GM19438 (cell line): ENCODE data around the gene PKNOX2.
A peak's percentile ranks its signal among the peaks of the same experiment; 100 is the strongest.

Source experiments
- ATAC-seq: cut with Tn5 transposase; IDR thresholded peaks from one replicate; pipeline ENCODE4 v1.9.1; 2021; ENCODE audit warnings: low read depth; ENCODE audit not compliant: unreplicated experiment

PKNOX2 gene

DNA sequence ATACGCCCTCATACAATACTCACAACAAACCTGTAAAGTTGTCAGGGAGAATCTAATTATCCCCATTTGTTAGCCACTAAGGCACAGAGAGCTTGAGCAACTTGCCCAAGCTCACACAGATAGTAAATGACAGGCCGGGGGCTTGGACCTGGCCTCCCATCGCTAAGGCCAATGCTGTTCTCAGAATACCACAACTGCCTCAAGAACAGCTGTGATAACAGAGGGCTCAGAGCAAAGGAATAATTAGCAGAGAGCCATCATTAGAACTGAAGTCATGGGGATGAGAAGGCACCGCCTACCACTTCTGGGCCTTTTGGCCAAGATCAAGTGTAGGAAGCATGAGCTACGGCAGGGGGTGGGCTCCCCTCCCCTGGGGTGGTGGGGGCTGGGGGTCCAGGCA is 232.9 kb downstream of the PKNOX2 start:
- ATAC-seq = no peak

DNA sequence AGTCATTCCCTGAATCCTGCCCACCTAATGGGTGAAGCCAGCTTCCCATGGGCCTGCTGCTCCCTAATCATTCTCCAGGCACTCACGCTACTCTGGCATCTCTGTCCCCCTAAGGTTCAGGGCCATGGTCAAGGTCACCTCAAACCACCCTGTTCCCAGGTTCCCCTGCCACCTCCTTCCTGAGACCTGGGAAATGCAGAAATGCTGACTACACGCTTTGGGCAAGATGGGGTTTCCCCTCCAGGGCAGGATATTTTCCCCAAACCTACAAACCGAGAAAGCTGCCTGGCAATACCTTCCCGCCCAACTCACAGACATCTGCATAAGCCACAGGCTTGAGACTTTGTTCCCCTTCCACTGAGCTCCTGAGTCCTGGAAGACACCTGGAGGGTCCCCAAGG is 233.9 kb downstream of the PKNOX2 start:
- no peak for ATAC-seq

DNA sequence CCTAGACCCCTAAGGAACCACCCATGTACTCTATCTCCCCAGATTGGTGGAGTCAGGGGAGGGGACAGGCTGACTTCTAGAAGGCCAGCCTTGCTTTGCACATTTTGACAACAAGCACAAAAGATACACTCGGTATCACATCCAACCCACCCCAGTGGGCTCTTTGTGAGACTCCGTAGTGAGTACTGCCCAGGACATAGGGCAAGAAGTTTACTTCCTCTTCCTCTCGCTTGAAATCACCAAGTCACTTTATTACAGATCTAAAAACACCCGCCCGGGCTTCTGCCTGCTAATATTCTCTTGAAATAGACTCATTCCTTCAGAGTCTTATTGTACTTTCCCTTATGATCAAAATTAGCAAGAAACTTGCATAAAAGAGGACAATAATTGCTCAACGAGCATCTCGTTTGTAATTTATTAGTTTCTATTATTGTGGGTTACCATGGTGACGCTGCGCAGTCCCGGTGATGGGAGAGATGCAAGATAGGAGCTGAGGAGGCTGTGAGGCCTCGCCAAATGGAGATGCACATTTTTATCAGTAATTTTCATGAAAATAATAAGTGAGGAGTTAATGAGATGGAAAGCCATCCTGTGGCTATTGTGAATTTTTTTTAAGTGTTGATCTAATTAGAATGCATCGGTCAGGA is 234.6 kb downstream of the PKNOX2 start:
- ATAC-seq = no peak

DNA sequence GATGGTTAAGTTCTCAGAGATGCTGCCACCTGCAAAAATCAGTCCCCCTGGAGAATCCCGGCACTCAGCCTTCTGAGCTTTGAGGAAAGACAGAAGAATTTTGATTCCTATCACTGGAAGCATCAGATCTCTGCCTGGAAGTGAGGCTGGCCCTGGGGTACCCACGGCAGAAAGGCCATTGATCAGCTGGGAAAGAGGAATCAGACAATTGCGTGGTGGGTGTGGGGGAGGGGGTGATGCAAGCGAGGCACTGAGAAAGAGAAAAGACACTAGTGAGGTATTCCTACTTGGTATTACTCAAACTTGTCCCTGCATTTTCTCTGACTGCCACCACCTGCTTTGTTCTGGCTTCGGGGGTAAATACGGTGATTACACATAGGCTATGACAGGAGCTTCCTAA is 235.4 kb downstream of the PKNOX2 start:
- ATAC-seq = no peak

DNA sequence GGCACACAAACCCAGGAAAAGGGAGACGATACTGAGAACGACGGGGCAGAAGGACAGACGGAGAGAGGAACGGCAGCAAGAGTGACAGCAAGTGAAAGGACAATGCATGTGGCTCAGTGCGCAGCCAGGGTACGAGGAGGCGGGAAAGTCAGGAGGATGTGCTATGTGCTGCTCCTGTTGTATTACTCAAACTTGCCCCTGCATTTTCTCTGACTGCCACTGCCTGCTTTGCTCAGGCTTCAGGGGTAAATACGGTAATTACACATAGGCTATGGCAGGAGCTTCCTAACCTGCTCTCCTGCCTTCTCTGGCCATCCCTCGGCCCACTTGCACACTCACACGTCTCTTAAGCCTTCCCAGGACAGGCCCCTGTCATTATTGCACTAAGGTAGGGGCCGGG is 236.7 kb downstream of the PKNOX2 start:
- ATAC-seq = no peak

DNA sequence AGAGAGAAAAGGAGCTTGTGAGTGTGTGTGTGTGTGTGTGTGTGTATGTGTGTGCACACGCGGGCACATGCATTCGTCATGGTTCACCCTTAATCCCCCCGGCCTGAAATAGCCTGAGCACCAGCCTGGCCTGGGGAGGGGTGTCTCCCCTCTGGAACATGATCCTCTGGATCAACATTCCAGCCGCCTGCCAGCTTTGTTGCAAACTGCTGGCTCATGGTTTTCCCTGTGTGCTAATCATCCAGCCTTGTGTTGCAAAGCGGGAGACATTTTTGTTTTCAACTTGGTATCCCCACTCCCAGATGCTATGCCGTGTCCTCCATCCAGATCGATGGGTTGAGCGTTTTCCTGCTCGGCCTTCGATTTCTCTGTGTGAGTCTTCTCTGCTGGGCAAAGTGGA is 237.2 kb downstream of the PKNOX2 start:
- no peak for ATAC-seq

DNA sequence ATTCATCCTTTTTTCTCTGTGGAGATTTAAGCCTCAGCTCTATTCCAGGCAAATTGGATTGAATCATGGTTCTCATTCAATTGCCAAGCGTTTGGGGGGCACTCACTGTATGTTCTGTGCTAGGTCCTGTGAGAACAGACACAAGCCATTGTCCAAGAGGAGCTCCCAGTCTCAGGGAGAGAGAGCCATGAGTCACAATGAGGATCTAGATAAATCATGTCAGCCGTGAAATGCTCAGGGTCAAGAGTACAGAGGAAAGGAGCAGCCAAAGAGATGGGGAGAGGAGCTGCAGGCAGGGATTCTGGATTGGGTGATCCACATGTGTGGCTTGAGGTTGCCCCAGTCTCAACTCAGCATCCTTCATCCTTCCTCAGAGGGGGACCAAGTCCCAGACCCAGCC is 237.9 kb downstream of the PKNOX2 start:
- no peak for ATAC-seq

DNA sequence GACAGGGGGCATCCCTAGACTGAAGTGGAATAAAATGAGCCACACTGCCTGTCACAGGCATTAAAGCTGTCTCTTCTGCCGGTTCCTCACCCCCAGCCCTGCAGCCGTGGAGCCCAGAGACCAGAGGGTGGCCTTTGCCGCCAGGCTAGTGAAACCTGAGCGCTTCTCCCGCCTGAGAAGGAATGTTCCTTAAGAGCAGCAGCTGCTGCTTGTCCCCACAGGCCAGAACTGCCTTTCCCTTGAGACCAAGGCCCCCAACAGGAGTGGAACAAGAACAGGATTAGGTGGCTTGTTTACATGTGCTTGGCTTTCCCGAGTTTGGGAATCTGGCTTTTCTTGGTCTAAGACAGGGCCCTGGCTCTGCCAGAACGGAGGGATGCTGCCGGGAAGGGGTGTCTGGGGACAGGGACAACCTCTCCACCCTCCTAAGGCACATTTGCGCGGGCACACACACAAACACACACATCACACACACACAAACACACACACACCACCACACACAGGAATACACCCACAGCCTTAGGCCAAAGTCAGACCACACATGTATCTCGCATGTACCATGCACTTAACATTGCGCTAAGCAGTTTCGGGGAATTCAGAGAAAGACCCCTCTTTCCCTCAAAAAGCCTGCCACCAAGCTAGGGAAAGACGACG is 239.7 kb downstream of the PKNOX2 start:
- ATAC-seq = no peak

DNA sequence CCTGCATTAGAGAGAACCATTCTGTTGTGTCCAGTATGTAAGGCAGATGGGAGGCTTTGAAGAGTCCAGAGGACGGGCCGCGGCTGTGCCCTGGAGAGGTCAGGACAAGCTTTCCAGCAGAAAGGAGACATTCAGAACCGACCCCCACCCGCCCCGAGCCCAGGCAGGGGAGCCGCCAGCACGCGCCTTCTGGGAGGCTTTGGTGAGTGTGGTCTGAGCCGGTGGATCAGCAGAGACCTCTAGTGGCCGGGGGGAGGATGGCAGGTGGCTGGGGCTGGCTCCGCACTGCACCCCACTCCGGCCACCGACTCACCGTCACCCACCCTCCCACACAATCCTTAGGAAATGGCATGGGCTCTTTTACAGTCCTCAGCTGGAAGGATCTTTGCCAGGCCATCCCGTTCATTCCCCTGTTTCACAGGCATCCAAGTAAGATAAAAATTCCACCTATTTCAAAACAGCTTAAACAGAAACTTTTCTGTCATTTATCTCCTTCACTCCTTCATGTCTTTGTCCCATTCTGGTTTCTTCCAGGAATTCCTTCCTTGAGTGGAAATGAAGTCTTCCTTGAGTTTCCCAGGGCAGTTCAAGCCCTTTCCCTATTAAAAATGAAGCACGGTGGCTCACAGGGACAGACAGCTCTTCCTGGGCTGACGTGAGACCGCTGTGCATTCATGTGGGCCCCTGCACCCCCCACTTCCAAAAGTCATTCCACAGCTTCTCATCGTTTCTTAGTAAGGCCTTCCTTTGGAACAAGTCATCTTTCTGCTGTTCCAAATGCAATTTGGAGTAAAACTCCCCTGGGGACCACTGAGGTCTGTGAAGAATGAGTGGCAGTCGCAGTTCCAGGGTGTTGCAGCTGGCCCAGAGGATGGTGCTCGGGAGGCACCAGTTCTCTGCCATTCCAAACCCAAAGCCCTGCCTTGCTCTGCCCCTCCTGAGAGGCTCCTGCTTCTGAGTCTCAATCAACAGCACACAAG is 240.6 kb downstream of the PKNOX2 start:
- ATAC-seq = no peak

DNA sequence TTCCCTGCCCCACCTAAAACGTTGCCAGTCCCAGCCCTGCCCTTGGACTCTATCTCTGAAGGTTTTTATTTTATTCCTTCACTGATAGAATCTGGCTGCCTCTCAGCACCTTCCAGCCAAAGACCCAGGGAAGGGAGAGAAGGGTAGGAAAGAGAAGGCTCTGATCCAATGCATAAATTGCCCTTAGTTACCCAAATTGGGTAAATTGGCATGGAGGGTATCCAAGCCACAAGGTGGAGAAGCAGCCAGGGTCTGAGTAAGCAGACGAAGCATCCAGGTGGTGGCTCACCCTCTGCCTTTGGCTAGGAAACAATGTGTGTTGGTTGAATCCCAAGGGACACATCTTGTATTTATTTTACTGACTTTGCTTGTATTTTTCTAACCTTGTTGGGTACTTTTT is 242.5 kb downstream of the PKNOX2 start:
- ATAC-seq = no peak

DNA sequence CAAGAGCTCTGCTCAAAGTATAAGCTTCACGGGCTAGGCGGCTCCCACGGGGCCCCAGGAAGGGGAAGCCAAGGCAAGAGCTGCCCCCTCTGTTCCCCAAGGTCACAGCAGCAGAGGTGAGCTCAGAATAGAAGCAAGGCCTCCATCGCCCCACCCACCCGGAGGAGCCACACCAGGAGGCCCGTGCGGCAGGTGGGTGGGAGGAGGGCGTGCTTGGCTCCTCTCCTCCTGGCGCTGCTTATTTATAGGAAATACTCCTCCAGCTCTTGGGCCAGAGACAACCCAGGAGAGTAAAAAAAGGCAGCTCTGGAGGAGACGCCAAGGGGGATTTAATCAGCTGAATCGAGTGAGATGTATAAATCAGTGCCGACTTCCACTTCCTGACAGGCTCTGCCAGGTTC is 243.8 kb downstream of the PKNOX2 start:
- no peak for ATAC-seq

DNA sequence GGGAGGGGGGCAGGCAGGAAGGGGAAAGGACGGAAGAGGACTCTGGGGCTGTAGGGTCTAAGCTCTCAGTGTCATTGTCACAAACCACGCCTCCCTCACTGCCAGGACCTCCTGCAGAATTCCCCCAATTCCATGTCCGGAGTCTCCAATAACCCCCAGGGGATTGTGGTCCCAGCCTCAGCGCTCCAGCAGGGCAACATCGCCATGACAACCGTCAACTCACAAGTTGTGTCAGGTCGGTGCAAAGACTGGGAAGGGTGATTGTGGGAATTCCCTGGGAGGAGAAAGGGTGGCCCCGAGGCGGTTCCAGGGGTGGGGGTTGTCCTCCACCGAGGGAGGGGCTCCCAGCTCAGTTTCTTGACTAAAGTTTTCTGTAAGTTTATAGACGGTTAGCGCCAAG is 245.5 kb downstream of the PKNOX2 start:
- ATAC-seq = no peak

DNA sequence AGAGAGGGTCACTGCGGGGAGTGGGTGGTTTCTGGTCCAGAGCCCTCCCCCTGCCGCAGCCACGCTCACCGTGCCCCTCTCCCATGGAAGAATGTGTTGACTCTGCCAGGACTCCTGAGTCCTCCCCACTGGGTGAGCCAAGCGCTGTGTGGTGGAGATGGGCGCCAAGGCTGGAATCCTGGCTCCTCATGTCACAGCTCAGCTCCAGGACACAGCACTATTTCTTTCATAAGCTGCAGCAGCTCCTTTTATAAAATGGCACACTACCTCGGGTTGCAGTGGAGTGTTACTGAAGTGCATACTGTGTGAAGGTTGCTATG is 247.6 kb downstream of the PKNOX2 start:
- ATAC-seq = no peak

DNA sequence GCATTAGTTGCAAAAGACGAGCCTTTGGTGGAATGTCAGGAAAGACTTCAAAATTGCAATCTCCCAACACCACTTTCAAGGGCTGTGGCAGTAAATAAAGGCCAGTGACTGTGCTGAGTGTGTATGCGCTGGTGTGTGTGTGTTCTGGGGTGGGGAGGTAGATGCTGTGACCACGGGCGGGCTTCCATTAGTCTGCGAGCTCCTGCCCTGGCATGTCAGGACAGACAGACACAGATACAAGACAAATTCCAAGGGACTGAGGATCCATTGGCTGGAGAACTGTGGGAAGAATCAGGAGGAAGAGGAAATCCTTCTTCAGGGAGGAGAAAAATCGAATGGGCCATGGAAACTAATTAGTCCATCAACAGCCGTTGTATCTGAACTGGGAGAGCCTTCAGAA is 248.0 kb downstream of the PKNOX2 start:
- no peak for ATAC-seq

DNA sequence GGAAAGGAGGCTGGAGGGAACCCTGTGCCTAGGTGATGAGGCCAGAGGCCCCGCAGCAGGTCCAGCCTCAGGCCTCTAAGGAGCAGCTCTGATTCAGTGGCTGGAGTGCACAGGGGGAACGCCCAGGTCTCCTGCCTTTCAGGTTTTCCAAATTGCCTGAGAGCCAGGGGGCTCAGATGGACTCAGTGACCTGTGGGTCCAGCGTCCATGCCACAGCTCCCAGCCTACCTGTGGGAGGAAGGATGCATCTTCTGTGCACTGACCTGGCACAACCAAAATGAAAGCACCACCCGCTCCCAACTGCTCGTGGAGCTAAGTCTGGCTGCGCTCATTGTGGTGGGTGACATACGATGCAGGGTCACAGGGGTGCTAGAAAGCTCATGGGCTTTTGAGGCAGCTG is 248.7 kb downstream of the PKNOX2 start:
- ATAC-seq = no peak

DNA sequence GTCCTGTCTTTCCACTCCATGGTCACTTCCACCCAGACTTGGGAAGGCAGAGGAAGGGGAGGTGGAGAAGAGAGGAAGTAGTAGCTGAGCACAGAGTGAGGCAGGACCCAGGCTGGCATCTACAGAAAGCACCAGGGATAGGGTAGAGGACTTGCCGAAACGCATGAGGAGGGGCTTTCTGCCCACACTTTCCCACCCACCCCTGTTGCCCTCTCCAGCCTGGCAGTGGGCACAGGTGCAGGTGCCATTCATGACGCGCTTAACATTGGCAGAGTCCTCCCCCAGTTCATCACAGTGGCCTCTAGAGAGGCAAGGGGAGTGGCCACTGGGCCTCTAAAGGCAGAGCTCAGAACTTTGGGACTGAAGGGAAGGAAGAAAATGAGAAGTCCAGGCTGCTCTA is 249.6 kb downstream of the PKNOX2 start:
- no peak for ATAC-seq

DNA sequence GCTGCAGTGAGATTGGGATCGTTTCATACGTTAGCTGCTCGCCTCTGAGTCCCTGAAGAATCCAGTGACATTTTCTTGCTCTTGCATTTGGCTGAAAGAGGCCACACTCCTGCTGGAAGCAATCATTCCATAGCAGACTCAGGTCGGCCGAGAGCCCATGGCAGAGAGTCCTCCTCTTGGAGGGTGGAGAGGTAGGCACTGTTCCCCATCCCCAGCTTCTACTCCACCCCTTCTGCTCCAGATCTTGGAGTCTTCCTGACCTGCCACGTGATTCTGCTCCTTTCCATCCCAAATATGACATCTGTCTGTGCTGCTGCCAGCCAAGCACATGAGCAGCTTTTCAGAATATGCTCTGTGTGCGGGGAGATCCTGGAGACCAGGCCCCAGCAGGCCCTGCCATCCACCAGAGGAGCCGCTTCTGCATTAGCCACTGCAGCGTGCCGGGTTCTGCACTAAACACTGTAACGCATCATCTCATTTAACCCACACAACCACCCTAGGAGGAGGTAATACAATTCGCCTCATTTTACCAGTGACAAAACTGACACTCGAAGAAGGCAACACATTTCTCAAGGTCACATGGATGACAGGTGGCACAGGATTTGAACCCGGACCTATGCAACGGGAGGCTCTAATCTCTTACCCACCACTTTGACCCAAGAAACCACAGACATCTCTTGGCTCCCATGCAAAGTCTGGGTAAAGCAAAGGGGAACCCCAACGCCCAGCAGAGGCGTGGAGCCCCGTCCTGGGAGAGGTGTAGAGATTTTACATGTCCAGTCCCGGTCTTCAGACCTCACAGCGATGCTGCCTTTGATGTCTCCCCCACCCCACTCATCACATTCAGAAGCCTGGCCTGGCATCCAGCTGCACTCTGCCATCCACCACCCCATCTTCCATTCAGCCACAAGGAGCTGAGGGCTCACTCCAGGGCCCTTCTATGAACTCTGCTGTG is 252.7 kb downstream of the PKNOX2 start:
- ATAC-seq = no peak

DNA sequence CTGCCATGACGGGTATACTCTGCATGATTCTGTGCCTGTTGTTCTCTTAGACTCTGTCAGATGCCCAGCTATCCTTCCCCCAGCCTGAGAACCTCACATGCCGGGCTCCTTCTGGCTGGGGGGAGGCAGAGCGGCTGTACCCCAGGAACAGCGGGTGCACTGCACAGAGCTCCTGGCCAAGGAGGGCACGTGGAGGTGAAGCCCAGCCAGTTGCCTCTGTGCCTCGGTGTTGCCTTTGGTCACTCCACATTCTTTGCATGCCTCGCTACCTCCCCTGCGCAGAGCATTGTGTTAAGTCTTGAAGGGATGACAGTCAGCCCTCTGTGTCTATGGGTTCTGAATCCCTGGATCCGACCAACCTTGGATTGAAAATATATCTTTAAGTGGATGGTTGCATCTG is 253.8 kb downstream of the PKNOX2 start:
- no peak for ATAC-seq

DNA sequence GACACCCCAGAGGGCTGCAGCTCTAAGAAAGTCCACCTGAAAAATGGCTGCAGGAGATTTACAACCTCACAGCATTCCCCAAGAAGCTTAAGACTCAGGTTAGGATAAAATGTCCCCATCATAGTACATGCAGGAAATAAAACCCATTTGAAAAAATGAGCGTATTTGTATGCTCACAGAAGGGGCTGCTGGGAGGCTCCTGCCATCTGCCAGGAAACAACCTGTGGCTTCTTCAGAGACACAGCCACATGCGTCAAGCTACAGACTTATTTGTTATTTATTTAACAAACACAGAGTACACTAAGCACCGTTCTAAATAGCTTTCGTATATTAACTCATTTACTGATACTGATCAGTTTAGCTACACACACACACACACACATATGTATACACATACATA is 258.1 kb downstream of the PKNOX2 start:
- ATAC-seq = no peak

DNA sequence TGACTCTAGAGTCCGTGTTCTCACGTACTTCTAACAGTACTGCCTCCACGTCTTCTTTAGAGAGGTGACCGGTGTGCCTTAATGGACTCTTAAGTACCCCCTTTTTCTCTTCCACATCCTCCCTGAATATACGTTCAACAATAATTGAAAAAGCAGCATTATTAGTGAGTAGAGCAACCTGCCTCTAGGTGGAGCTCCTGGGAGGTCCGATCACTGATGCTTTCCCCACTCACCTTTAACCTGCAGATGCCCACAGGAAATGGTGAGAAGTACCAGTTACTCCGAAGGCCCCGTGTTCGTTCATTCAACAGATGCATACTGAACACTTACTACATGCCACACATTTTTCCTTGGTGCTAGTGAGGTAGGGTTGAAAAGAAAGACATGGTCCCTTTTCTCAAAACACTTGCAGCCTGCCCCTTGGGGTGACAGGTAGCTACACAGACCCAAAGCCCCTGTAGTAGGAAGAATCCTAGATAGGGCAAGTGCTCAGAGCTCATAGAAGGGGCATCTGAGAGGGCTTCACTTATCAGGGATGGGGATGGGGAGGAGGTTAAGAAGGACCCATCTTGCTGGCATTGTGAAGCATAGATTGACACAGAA is 258.8 kb downstream of the PKNOX2 start:
- peak; percentile 56 for ATAC-seq
